Body of pancreas (tissue), 4 donors: ENCODE measurements around the gene ITGB2.

Experiments
- POLR2A ChIP-seq, 3 donors: fragments of 450-650 bp; IDR thresholded peaks; one replicate each; pipeline ENCODE4 v1.6.1; 2016; ENCODE audit warnings: antibody characterized with exemption in 3 of 3, mild to moderate bottlenecking in 2 of 3
- TF ChIP-seq, protein P1 (sequence below), 7 experiments: fragments of 450-650 bp in 4 of 7; fragments of 200-600 bp in 3 of 7; sonication (generic) in 3 of 7; IDR thresholded peaks; one replicate each; pipeline ENCODE4 v1.5.1; 2016 to 2019; ENCODE audit warnings: antibody characterized with exemption in 7 of 7

DNA sequence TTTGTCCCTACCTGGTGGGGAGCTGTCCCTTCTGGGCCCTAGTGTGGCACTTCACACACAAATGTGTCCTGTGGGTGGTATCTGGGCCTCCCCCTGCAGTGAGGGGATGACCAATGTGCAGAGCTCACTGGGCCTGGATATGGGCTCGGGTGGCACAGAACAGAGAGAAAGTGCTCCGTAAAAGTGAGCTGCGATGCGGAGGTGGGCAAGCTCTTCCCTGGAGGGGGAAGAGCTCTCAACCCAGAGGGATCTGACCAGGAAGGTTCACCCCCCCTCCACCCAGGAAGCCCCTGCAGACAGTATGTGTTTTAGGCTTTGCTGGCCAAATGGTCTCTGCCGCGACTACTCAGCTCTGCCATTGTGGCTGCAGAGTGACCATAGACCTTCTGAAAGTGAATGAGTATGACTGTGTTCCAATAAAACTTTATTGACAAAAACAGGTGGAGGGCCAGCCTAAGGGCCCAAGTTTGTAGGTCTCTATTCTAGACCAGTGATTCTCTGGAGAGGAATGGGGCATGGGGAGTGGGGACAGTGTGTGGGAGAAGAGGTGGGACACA, 8.6 kb upstream of the ITGB2 start:
- TF ChIP-seq, protein P1, sequence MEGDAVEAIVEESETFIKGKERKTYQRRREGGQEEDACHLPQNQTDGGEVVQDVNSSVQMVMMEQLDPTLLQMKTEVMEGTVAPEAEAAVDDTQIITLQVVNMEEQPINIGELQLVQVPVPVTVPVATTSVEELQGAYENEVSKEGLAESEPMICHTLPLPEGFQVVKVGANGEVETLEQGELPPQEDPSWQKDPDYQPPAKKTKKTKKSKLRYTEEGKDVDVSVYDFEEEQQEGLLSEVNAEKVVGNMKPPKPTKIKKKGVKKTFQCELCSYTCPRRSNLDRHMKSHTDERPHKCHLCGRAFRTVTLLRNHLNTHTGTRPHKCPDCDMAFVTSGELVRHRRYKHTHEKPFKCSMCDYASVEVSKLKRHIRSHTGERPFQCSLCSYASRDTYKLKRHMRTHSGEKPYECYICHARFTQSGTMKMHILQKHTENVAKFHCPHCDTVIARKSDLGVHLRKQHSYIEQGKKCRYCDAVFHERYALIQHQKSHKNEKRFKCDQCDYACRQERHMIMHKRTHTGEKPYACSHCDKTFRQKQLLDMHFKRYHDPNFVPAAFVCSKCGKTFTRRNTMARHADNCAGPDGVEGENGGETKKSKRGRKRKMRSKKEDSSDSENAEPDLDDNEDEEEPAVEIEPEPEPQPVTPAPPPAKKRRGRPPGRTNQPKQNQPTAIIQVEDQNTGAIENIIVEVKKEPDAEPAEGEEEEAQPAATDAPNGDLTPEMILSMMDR (IDR thresholded peaks at IDR 0.05) = no peak
- TF ChIP-seq POLR2A (IDR thresholded peaks at IDR 0.05) = no peak
